ENCODE measurements around the gene ZNF207.

ZNF207 gene

DNA sequence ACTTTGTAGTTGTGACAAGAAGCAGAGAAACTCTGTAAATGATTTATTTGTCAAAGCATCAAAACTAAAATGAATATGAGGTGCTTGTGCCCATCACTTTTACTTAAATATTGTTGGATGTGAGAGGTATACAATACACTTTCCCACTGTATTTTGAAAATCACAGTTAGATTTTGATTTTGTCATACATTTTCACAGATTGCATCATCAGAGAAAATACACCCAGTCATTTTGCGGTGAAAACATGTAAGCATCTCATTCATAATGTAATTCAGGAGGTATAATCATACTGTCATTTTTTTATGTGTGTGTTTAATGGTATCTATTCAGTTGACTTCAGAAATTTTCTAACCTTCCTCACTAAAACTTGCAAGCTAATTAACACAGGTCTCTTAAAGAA is 11.3 kb downstream of the ZNF207 start:
- Histone ChIP-seq H3K4me3 (replicated peaks; ENCODE audit: insufficient read depth, low read length) (no peak overlapping the region), H3K27me3 (ENCODE audit: insufficient read depth, poor library complexity, severe bottlenecking) (no peaks in the 10 kb centered on the region), H3K27ac (replicated peaks) (no peak overlapping the region)
- no peak for TF ChIP-seq SPI1 (IDR thresholded peaks at IDR 0.05; ENCODE audit: borderline replicate concordance, low read depth)
- TF ChIP-seq, protein P1, sequence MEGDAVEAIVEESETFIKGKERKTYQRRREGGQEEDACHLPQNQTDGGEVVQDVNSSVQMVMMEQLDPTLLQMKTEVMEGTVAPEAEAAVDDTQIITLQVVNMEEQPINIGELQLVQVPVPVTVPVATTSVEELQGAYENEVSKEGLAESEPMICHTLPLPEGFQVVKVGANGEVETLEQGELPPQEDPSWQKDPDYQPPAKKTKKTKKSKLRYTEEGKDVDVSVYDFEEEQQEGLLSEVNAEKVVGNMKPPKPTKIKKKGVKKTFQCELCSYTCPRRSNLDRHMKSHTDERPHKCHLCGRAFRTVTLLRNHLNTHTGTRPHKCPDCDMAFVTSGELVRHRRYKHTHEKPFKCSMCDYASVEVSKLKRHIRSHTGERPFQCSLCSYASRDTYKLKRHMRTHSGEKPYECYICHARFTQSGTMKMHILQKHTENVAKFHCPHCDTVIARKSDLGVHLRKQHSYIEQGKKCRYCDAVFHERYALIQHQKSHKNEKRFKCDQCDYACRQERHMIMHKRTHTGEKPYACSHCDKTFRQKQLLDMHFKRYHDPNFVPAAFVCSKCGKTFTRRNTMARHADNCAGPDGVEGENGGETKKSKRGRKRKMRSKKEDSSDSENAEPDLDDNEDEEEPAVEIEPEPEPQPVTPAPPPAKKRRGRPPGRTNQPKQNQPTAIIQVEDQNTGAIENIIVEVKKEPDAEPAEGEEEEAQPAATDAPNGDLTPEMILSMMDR (IDR thresholded peaks at IDR 0.05; ENCODE audit: insufficient read depth, low read length), result no peak
- TF ChIP-seq GABPA (IDR thresholded peaks at IDR 0.05; ENCODE audit: low read depth), result no peak
- TF ChIP-seq, protein P2, sequence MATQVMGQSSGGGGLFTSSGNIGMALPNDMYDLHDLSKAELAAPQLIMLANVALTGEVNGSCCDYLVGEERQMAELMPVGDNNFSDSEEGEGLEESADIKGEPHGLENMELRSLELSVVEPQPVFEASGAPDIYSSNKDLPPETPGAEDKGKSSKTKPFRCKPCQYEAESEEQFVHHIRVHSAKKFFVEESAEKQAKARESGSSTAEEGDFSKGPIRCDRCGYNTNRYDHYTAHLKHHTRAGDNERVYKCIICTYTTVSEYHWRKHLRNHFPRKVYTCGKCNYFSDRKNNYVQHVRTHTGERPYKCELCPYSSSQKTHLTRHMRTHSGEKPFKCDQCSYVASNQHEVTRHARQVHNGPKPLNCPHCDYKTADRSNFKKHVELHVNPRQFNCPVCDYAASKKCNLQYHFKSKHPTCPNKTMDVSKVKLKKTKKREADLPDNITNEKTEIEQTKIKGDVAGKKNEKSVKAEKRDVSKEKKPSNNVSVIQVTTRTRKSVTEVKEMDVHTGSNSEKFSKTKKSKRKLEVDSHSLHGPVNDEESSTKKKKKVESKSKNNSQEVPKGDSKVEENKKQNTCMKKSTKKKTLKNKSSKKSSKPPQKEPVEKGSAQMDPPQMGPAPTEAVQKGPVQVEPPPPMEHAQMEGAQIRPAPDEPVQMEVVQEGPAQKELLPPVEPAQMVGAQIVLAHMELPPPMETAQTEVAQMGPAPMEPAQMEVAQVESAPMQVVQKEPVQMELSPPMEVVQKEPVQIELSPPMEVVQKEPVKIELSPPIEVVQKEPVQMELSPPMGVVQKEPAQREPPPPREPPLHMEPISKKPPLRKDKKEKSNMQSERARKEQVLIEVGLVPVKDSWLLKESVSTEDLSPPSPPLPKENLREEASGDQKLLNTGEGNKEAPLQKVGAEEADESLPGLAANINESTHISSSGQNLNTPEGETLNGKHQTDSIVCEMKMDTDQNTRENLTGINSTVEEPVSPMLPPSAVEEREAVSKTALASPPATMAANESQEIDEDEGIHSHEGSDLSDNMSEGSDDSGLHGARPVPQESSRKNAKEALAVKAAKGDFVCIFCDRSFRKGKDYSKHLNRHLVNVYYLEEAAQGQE (IDR thresholded peaks at IDR 0.05; ENCODE audit: insufficient replicate concordance, low read depth), result no peak
- DNase-seq (ENCODE audit: low read depth in 1 of 2, low spot score in 1 of 2), result no peak

DNA sequence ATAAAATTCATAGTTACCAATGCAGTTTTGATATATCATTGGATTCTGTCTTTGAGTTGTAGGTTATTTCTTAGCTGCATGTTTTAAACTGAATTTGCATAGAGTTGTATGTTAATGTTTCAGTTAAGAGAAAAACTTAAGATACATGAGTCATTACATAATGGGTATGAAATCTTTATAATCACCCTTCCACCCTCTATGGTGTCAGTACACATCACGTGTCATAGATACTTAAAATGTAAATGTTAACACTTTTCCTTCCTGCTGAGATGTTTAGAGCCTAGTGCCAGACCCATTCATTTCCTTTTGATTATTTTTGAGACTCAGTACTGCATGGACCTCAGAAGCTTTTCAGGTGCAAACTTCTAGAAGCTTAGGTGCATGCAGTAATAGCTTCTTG is 20.5 kb downstream of the ZNF207 start:
- no peak overlapping the region for H3K4me3 ChIP-seq (replicated peaks; ENCODE audit: insufficient read depth, low read length)
- no peak for DNase-seq (ENCODE audit: low read depth in 1 of 2, low spot score in 1 of 2)
- H3K27me3 ChIP-seq (ENCODE audit: insufficient read depth, poor library complexity, severe bottlenecking), result no peaks in the 10 kb centered on the region
- H3K27ac ChIP-seq (replicated peaks), result no peak overlapping the region
- TF ChIP-seq SPI1 (IDR thresholded peaks at IDR 0.05; ENCODE audit: borderline replicate concordance, low read depth), result no peak
- TF ChIP-seq, protein P2 (IDR thresholded peaks at IDR 0.05; ENCODE audit: insufficient replicate concordance, low read depth), result no peak
- TF ChIP-seq POLR2AphosphoS5 (IDR thresholded peaks at IDR 0.05; ENCODE audit: low read depth), result no peak
- TF ChIP-seq, protein P1 (IDR thresholded peaks at IDR 0.05; ENCODE audit: insufficient read depth, low read length), result no peak
- no peak for TF ChIP-seq GABPA (IDR thresholded peaks at IDR 0.05; ENCODE audit: low read depth)

DNA sequence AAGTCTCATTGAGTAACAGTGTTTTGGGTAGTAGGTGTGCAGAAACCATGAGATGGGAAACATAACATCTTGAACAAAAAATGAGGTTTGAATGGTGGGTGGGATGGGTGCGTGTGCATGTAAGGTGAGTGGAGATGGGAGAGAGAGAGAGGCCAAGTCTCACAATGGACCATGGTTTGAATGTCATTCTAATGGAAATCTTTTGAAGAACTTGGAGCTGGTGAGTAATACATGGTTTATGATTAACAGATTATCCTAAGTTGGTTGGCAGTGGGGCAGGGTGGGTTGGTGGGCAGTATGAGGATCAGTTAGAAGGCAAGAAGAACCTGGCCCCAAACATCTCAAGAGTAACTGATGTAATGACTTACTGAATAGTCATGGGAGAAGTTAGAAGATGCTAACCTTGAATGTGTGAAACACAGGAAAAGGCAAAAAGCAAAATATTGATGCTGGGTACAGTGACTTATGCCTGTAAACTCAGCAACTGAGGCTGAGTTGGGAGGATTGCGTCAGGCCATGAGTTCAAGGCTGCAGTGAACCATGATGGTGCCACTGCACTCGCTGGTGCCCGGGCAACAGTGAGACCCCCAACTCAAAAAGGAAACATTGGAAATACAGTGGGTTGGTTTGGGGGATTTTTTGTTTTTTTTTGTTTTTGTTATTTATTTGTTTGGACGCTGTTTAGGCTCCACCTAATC is 32.7 kb downstream of the ZNF207 start:
- Histone ChIP-seq H3K27me3 (ENCODE audit: insufficient read depth, poor library complexity, severe bottlenecking) (no peaks in the 10 kb centered on the region), H3K4me3 (replicated peaks; ENCODE audit: insufficient read depth, low read length) (no peak overlapping the region), H3K27ac (replicated peaks) (no peak overlapping the region)
- TF ChIP-seq, protein P2 (IDR thresholded peaks at IDR 0.05; ENCODE audit: insufficient replicate concordance, low read depth), result no peak
- TF ChIP-seq POLR2AphosphoS5 (IDR thresholded peaks at IDR 0.05; ENCODE audit: low read depth), result peak; percentile 14
- no peak for DNase-seq (ENCODE audit: low read depth in 1 of 2, low spot score in 1 of 2)
